BE2C (cell line): Measurements from ENCODE around the gene RSPH6A.
A peak's percentile ranks its signal among the peaks of the same experiment; 100 is the strongest.

ENCODE experiments used
- DNase-seq: peaks from one replicate; pipeline ENCODE4 v3.0.0-alpha.2; 2020
- H3K27me3 ChIP-seq: fragments of 250-450 bp; sonication (Bioruptor Pico); 2 replicates; pipeline ENCODE4 v1.5.1; 2020; ENCODE audit warnings: mild to moderate bottlenecking
- H3K36me3 ChIP-seq: fragments of 250-450 bp; sonication (Bioruptor Pico); 2 replicates; pipeline ENCODE4 v1.5.1; 2020; ENCODE audit warnings: mild to moderate bottlenecking
- H3K4me1 ChIP-seq: fragments of 250-450 bp; sonication (Bioruptor Pico); 2 replicates; pipeline ENCODE4 v1.5.1; 2020
- H3K4me3 ChIP-seq: 2 replicates; pipeline ENCODE4 v1.5.1; 2011; ENCODE audit warnings: low read depth, low read length
- H3K9me3 ChIP-seq: fragments of 250-450 bp; sonication (Bioruptor Pico); 2 replicates; pipeline ENCODE4 v1.5.1; 2020
- TF ChIP-seq, protein P1 (sequence below): IDR thresholded peaks from 2 replicates; pipeline ENCODE4 v1.5.1; 2012; ENCODE audit warnings: mild to moderate bottlenecking, low read depth, low read length

RSPH6A gene

DNA sequence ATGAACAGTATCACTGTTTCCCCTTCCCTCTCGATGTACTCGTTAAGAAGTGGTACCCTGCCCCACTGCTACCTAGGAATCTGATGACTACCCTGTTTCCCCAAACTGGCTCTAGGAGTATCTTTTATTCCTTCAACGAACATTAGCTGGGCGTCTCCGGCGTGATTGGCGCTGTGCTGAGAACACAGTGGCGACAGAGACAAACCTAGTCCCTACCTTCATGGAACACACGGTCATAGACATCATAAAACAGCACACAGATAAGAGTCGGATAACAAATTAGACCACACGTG, 47.1 kb upstream of the RSPH6A start:
- Histone ChIP-seq H3K4me1 (no peaks in the 10 kb centered on the region), H3K27me3 (peaks cover 40% of the 10 kb centered on the region), H3K36me3 (peaks cover 17% of the 10 kb centered on the region), H3K9me3 (no peaks in the 10 kb centered on the region), H3K4me3 (peak overlapping the region; percentile 98)
- TF ChIP-seq, protein P1, sequence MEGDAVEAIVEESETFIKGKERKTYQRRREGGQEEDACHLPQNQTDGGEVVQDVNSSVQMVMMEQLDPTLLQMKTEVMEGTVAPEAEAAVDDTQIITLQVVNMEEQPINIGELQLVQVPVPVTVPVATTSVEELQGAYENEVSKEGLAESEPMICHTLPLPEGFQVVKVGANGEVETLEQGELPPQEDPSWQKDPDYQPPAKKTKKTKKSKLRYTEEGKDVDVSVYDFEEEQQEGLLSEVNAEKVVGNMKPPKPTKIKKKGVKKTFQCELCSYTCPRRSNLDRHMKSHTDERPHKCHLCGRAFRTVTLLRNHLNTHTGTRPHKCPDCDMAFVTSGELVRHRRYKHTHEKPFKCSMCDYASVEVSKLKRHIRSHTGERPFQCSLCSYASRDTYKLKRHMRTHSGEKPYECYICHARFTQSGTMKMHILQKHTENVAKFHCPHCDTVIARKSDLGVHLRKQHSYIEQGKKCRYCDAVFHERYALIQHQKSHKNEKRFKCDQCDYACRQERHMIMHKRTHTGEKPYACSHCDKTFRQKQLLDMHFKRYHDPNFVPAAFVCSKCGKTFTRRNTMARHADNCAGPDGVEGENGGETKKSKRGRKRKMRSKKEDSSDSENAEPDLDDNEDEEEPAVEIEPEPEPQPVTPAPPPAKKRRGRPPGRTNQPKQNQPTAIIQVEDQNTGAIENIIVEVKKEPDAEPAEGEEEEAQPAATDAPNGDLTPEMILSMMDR: no peak
- no peak for DNase-seq

DNA sequence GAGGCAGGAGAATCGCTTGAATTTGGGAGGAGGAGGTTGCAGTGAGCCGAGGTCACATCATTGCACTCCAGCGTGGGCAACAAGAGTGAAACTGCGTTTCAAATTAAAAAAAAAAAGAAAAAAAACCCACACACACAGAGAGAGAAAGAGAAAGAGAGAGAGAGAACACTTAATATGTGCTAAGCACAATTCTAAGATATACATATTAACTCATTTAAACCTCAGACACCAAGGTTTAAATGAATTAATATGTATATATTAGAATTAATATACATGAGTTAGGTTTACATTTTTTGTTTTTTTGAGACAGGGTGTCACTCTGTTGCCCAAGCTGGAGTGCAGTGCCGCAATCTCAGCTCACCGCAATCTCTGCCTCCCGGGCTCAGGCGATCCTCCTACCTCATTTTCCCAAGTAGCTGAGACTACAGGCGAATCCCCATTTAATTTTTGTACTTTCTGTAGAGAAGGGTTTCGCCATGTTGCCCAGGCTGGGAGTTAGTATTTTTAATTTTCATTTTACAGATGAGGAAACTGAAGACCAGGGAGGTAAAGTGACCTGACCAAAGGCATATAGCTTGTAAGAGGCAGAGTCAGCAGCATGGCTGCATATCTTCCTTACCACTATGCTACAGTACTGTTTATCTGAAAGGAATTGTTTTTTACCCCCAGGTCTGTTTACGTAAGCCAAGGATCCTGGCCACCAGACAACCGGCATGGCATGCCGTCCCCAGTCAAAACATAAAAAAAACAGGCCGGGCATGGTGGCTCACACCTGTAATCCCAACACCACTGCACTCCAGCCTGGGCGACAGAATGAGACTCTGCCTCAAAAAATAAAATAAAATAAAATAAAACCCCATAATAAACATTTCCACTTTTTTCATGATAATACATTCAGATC, 45.5 kb upstream of the RSPH6A start:
- H3K4me3 ChIP-seq: no peak overlapping the region
- no peaks in the 10 kb centered on the region for H3K4me1 ChIP-seq
- H3K36me3 ChIP-seq: peaks cover 17% of the 10 kb centered on the region
- peaks cover 24% of the 10 kb centered on the region for H3K27me3 ChIP-seq
- DNase-seq: no peak
- TF ChIP-seq, protein P1: no peak
- no peaks in the 10 kb centered on the region for H3K9me3 ChIP-seq

DNA sequence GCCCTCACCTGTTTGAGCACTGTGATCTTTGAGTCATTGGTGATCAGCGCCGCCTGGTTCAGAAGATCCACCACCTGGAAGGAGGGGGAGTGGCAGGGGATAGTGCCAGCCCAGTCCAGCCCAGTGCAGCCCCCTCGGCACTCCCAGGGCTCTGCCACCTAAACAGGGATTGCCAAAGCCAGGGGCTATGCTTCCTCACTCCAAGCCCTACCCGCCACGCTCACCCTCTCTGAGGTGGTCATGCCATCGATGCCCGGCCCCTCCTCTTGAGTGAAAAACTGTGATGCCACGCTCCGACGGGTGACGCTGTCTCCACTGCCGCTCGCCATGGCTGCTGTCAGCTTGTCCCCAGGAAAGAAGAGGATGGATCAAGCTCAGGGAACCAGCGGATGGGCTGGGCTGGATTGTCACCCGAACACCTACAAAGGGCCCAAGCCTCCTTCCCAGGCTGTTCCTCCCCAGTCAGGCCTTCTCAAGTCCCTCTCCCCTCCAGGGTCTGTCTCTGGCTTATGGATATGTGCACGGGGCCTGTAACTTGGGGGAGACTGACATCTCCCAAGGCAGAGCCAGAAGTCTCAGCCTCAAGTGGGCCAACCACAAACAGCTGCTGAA, 39.2 kb upstream of the RSPH6A start:
- TF ChIP-seq, protein P1: no peak
- Histone ChIP-seq H3K27me3 (no peaks in the 10 kb centered on the region), H3K4me1 (no peaks in the 10 kb centered on the region), H3K9me3 (no peaks in the 10 kb centered on the region), H3K36me3 (peaks cover 47% of the 10 kb centered on the region), H3K4me3 (no peak overlapping the region)
- DNase-seq: no peak

DNA sequence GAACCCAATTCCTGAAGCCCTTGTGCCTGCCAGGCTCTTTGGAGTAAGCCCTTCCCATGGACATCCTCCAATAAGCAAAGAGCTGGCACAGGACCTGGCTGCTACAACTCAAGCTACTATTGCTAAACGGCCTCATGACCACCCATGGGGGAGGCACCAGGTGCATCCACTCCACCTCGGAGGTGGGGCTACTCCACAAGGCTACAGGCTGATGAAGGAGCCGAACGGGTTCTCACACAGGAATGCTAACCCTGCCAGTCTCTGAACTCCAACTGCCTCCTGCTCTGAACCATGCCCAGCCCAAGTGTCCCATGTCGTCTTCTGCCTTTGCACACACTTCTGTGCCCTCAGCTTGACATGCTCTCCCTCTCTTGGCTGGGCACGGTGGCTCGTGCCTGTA, 37.9 kb upstream of the RSPH6A start:
- TF ChIP-seq, protein P1: no peak
- DNase-seq: no peak
- Histone ChIP-seq H3K4me3 (no peak overlapping the region), H3K9me3 (no peaks in the 10 kb centered on the region), H3K36me3 (peaks cover 54% of the 10 kb centered on the region), H3K27me3 (no peaks in the 10 kb centered on the region), H3K4me1 (no peaks in the 10 kb centered on the region)

GRCh38 chr19:45852145-45852750, 37.1 kb upstream of the RSPH6A start:
- Histone ChIP-seq H3K9me3 (no peaks in the 10 kb centered on the region), H3K4me1 (no peaks in the 10 kb centered on the region), H3K4me3 (no peak overlapping the region), H3K27me3 (no peaks in the 10 kb centered on the region), H3K36me3 (peaks cover 61% of the 10 kb centered on the region)
- TF ChIP-seq, protein P1: no peak
- DNase-seq: no peak

GRCh38 chr19:45848922-45849321, 33.8 kb upstream of the RSPH6A start:
- no peak for DNase-seq
- Histone ChIP-seq H3K4me1 (no peaks in the 10 kb centered on the region), H3K9me3 (no peaks in the 10 kb centered on the region), H3K4me3 (no peak overlapping the region), H3K36me3 (peaks cover 85% of the 10 kb centered on the region), H3K27me3 (no peaks in the 10 kb centered on the region)
- TF ChIP-seq, protein P1: peak; percentile 38
